Measurements from ENCODE around the gene TMPRSS13. TPM values are rescaled to one million over a fixed set of nuclear protein-coding genes. Genes with fewer than 3 reads are reported as not detected.

The TMPRSS13 gene
- total and polyA plus RNA-seq, 9 of the 15 experiments (the other 6 are each of a cell fraction or from before 2014, with no cell fraction given), result 0.11 to 0.29 (median 0.15) TPM

DNA sequence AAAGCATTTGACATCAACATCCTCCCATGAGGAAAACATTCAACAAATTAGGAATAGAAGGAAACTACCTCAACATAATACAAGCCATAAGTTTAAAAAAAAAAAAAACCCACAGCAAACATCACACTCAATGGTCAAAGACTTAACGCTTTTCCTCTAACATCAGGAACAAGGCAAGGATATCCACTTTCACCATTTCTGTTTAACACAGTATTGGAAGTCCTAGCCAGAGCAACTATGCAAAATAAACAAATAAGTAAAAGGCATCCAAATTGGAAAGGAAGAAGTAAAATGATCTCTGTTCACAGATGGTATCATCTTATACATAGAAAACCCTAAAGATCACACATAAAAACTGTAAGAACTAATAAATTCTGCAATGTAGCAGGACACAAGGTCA lies 65.8 kb downstream of the TMPRSS13 start (continued):
- TF ChIP-seq ATF1 (CRISPR knock-in tag; IDR thresholded peaks at IDR 0.05) (no peak), ATF1 (tag; IDR thresholded peaks at IDR 0.05) (no peak), TOE1 (IDR thresholded peaks at IDR 0.05; ENCODE audit: borderline replicate concordance) (no peak), TOE1 (CRISPR knock-in tag; IDR thresholded peaks at IDR 0.05; ENCODE audit: borderline replicate concordance, low read depth) (no peak), CSDE1 (IDR thresholded peaks at IDR 0.05) (no peak), HDAC3 (IDR thresholded peaks at IDR 0.05; ENCODE audit: borderline replicate concordance, partially characterized antibody) (no peak)
- TF ChIP-seq, protein P1, sequence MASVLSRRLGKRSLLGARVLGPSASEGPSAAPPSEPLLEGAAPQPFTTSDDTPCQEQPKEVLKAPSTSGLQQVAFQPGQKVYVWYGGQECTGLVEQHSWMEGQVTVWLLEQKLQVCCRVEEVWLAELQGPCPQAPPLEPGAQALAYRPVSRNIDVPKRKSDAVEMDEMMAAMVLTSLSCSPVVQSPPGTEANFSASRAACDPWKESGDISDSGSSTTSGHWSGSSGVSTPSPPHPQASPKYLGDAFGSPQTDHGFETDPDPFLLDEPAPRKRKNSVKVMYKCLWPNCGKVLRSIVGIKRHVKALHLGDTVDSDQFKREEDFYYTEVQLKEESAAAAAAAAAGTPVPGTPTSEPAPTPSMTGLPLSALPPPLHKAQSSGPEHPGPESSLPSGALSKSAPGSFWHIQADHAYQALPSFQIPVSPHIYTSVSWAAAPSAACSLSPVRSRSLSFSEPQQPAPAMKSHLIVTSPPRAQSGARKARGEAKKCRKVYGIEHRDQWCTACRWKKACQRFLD (CRISPR knock-in tag; IDR thresholded peaks at IDR 0.05), result no peak
- TF ChIP-seq, protein P2, sequence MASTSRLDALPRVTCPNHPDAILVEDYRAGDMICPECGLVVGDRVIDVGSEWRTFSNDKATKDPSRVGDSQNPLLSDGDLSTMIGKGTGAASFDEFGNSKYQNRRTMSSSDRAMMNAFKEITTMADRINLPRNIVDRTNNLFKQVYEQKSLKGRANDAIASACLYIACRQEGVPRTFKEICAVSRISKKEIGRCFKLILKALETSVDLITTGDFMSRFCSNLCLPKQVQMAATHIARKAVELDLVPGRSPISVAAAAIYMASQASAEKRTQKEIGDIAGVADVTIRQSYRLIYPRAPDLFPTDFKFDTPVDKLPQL (IDR thresholded peaks at IDR 0.05; ENCODE audit: extremely low read depth, insufficient read length), result no peak

DNA sequence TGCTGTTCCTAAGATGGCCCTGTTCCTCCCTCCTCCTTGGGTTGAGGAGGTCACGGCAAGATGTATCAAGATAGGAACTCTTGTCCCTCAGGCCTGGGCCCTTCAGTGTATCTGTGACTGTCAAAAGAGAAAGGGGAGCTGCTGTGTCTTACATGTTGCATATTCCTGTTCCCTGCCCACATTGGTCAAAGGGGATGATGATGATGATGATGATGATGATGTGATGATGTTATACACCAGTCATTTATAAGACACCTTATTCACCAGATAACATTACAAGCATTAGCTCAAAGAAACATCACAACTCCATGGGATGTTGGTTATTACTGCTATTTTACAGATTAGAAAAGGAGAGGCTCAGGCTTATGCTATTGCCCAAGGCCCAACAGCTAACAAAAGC lies 66.4 kb downstream of the TMPRSS13 start:
- Histone ChIP-seq H3K4me3 (no peak overlapping the region), H3K9me3 (replicated peaks; ENCODE audit: control insufficient read depth, insufficient read depth, low read depth, low read length) (no peaks in the 10 kb centered on the region), H3K9me1 (ENCODE audit: control insufficient read depth, insufficient read depth, low read length) (no peaks in the 10 kb centered on the region), H3K4me2 (ENCODE audit: insufficient read depth, low read length) (no peak overlapping the region), H3K79me2 (ENCODE audit: control insufficient read depth, insufficient read depth, low read length) (no peaks in the 10 kb centered on the region), H3K27ac (ENCODE audit: extremely low read depth, low read depth, low read length) (no peak overlapping the region), H3K4me1 (replicated peaks in 1 of 2; ENCODE audit: control insufficient read depth in 2 of 2, insufficient read depth in 2 of 2, low read length in 2 of 2) (no peaks in the 10 kb centered on the region), H3K9ac (ENCODE audit: insufficient read depth in 1 of 2, low read depth in 2 of 2, low read length in 2 of 2) (no peak overlapping the region), H4K20me1 (replicated peaks; ENCODE audit: control insufficient read depth, insufficient read depth, low read length) (0 out of 2 replicates have a peak, but pooled peaks cover 3% of the 10 kb centered on the region), H2AFZ (ENCODE audit: low read depth, low read length) (no peak overlapping the region), H3K27me3 (ENCODE audit: control insufficient read depth in 2 of 2, insufficient read depth in 2 of 2, low read length in 2 of 2) (peaks cover 17 to 64% of the 10 kb centered on the region in 2 experiments; a peak in 4 of 5 replicates), H3K36me3 (ENCODE audit: control insufficient read depth, insufficient read depth, low read length) (no peaks in the 10 kb centered on the region)
- POLR2A ChIA-PET, result interaction anchor here (1.4 kb wide), 1 partner anchor 87 kb away, joined by 3 read pairs; no protein-coding TSS in a partner anchor
- FAIRE-seq, result no peak
- WGBS (ENCODE audit: insufficient coverage, low coverage, missing lambda C conversion rate), result 17% methylated on average over 1 of the region's 1 CpG
- no peak for DNase-seq (ENCODE audit: extremely low read depth in 1 of 4, low spot score in 3 of 4)
- CTCF ChIA-PET (ENCODE audit: low intra/inter-chr PET ratio), result no interaction called here
- no peak for ATAC-seq
- BruUV-seq (replicated peaks), result no TSS peak
- in situ Hi-C loops (cut with MboI), result no loop called here
- intact Hi-C loops (cut with micrococcal nuclease), result no loop called here
- TF ChIP-seq ARID1B (IDR thresholded peaks at IDR 0.05), result no peak
- no peak for TF ChIP-seq ZSCAN32 (CRISPR knock-in tag; IDR thresholded peaks at IDR 0.05)
- TF ChIP-seq PHB2 (IDR thresholded peaks at IDR 0.05; ENCODE audit: low read depth), result no peak
- TF ChIP-seq CREB3L1 (IDR thresholded peaks at IDR 0.05; ENCODE audit: borderline replicate concordance, low read depth), result no peak
- TF ChIP-seq NR4A1 (CRISPR knock-in tag; IDR thresholded peaks at IDR 0.05), result no peak
- TF ChIP-seq NR4A1 (tag; IDR thresholded peaks at IDR 0.05), result no peak
- TF ChIP-seq SMC3 (conservative IDR thresholded peaks at IDR 0.05; ENCODE audit: insufficient read depth, low read depth, low read length), result no peak
- no peak for TF ChIP-seq EZH2 (IDR thresholded peaks at IDR 0.05; ENCODE audit: borderline replicate concordance, low read depth, low read length)
- no peak for TF ChIP-seq NBN (IDR thresholded peaks at IDR 0.05; ENCODE audit: low read depth)
- TF ChIP-seq SRSF9 (IDR thresholded peaks at IDR 0.05; ENCODE audit: borderline replicate concordance, low read depth, low read length), result no peak
- no peak for TF ChIP-seq ZNF75A (CRISPR knock-in tag; IDR thresholded peaks at IDR 0.05)

All from K562 (cell line).